HG02759 (cell line): Measurements from ENCODE around the gene PDCL3.
A peak's percentile ranks its signal among the peaks of the same experiment; 100 is the strongest.

Experiments
- ATAC-seq: cut with Tn5 transposase; IDR thresholded peaks from one replicate; pipeline ENCODE4 v1.9.1; 2021; ENCODE audit warnings: mild to moderate bottlenecking, moderate library complexity; ENCODE audit not compliant: unreplicated experiment

The PDCL3 gene

GRCh38 chr2:100560216-100560830, 2.5 kb upstream of the PDCL3 start:
- no peak for ATAC-seq

- no peak for ATAC-seq
Observed at GRCh38 chr2:100561191-100561590, 1.6 kb upstream of the PDCL3 start.

DNA sequence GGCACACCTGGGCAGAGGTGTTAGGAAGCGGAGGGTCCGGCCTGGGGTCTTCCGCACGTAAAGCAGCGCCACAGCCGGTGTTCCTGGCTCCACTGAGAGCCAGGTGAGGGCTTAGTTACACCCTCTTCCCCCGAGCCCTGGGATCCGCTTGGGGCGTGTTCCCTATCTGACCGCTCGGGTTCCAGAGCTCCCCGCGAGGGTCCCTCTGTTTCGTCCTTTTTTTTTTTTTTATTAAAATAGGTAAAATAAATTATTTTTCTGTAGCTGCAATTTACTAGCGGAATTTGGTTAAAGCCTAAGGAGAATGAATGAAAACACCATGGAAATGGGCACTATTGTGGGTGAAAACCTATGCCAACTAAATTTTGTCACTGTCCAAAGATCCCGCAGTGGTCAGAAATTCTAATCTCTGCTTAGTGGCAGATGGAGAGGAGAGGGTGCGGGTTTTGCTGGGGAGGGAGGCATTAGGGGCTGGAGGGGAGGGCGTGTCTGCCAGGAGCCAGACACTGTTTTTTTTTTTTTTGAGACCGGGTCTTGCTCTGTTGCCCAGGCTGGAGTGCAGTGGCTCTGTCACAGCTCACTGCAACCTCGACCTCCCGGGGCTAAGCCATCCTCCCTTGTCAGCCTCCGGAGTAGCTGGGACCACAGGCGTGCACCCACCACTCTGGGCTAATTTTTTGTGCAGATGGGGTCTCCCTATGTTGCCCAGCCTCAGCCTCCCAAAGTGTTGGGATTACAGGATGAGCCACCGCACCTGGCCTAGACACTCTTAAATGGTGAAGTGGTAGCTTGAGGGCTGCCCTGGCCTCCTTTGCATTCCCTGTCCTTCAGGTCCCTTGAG, 834 bp downstream of the PDCL3 start:
- peak; percentile 7 for ATAC-seq

DNA sequence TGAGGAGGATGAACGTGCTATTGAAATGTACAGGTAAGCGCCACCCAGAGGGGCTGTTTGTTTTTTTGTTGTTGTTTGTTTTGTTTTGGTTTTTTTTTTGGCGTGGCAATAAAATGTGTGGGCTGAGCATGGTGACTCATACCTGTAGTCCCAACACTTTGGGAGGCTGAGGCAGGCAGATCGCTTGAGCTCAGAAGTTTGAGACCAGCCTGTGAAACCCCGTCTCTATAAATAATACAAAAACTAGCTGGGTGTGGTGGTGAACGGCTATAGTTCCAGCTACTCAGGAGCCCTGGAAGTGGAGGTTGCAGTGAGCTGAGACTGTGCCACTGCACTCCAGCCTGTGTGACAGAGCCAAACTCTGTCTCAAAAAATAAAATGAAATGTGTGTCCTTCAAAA, 6.2 kb downstream of the PDCL3 start:
- ATAC-seq: no peak

DNA sequence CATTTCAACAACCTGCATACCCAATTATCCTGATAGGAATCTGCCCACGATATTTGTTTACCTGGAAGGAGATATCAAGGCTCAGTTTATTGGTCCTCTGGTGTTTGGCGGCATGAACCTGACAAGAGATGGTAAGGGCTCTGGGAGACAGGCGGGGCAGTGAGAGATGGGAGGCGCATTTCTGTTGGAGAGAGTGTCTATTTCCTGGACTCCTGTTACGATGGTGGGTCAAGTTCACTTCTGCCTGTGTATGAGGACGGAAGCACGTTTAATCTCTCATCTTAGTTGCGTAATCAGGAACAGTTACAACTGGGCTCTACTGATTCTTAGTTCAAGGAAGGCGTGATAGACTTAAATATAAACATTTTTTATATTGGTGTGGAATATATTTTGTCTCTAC, 8.9 kb downstream of the PDCL3 start:
- ATAC-seq: no peak

DNA sequence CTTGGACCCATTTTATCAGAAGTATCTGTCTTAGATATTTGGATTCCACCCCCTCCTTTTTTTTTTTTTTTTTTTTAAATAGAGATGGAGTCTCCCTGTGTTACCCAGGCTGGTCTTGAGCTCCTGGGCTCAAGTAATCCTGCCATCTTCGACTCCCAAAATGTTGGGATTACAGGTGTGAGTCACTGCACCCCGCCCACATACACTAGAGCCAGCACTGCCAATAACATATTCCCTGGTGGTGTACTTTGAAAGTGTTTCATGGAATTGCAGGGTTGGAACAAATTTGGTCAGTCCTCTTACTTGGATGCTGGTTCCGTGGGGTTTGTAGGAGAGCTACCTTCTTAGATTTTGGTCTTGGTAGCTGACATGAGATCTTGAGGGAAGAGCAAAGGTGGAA, 15.0 kb downstream of the PDCL3 start:
- no peak for ATAC-seq

- peak; percentile 81 for ATAC-seq
Observed at GRCh38 chr2:100580367-100581276, 17.8 kb downstream of the PDCL3 start.

GRCh38 chr2:100581277-100581612, 18.5 kb downstream of the PDCL3 start:
- peak; percentile 4 for ATAC-seq

- no peak for ATAC-seq
Observed at GRCh38 chr2:100584816-100585215, 22.0 kb downstream of the PDCL3 start.

GRCh38 chr2:100588071-100588786, 25.4 kb downstream of the PDCL3 start:
- peak; percentile 48 for ATAC-seq

- ATAC-seq: no peak
Observed at GRCh38 chr2:100589527-100589926, 26.7 kb downstream of the PDCL3 start.

DNA sequence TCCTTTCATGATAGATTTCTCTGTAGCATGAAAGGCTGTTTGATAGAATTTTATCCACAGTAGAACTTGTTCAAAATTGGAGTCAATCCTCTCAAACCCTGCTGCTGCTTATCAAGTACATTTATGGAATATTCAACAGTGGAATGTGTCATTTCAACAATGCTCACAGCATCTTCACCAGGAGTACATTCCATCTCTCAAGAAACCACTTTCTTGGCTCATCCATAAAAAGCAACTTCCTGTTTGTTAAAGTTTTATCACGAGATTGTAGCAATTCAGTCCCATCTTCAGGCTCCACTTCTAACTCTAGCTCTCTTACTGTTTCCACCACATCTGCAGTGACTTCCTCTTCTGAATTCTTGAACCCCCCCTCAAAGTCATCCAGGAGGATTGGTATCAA, 29.4 kb downstream of the PDCL3 start:
- ATAC-seq: no peak

DNA sequence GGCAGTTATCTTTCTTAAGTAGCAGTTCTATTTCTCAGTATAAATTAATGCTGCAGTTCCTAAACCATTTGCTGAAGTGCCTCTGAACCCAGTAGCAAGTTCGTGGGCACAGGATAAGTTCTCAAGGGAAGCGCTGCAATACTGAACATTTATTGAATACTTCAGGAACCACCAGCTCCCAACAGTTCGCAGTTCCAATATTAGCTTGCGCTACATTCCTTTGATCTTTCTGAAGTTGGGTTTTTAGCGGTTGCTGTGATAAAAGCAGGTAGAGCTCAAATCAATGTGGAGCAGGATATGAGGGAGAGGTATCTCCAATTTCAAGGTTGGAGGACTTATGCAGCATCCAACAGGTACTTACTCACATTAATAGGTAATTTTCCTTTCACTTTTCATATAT, 33.7 kb downstream of the PDCL3 start:
- ATAC-seq: no peak

GRCh38 chr2:100599566-100599965, 36.8 kb downstream of the PDCL3 start:
- ATAC-seq: no peak

GRCh38 chr2:100601661-100602060, 38.9 kb downstream of the PDCL3 start:
- ATAC-seq: no peak

GRCh38 chr2:100603414-100603813, 40.6 kb downstream of the PDCL3 start:
- no peak for ATAC-seq

DNA sequence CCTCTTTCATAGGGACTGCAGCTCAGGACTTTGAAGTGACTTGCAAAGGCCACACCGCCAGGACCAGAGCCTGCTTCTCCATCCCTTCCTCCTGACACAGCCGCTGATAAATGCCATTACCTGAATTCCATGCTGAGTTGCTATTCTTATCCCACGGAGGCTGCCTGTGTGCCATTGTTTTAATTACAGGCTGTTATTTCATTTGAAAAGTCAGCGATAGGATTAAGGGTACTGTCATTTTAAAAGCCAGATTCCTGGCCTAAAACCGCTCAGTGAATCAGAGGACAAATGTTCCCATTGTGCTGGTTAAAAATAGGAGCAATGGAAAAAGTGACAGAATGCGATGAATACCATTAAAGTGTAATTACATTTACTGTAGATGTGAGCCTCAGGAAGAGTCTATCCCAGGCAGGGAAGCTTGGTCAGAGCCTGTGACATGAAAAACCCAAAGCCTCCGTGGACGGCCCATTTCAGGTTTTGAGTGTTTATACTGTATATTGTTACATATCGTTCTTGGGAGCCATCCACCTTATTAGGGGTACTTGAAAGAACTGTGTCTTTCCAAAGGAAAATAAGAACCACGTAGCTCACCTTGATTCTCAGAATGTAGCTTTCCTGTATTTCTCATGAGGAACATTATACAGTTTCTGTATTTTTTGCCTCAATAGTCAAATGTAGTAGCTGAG, 41.3 kb downstream of the PDCL3 start:
- no peak for ATAC-seq

GRCh38 chr2:100606332-100606725, 43.5 kb downstream of the PDCL3 start:
- no peak for ATAC-seq

GRCh38 chr2:100606726-100607343, 44.0 kb downstream of the PDCL3 start:
- no peak for ATAC-seq

DNA sequence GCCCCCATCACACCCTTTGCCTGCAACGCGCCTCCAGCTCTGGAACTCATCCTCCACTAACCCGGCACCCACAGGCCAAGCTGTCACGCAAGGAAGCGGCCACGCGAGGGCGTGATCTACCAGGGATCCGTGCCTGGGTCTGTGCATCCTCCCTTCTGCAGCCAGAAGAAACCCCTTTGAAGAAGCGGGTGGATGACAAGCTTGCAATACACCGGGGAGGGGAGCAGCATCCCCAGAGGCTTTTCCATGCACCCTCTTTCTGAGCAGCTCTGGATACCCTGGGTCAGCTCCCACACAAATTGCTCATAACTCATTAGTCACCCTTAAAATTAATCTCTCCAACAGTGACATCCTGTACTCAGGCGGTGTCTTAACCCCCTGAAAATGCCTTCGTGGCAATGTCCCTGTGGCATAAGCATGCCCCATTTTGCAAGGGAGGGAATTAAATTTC, 47.6 kb downstream of the PDCL3 start:
- ATAC-seq: peak; percentile 52
